ENCODE results near the gene EFNA2.

Gene EFNA2

DNA sequence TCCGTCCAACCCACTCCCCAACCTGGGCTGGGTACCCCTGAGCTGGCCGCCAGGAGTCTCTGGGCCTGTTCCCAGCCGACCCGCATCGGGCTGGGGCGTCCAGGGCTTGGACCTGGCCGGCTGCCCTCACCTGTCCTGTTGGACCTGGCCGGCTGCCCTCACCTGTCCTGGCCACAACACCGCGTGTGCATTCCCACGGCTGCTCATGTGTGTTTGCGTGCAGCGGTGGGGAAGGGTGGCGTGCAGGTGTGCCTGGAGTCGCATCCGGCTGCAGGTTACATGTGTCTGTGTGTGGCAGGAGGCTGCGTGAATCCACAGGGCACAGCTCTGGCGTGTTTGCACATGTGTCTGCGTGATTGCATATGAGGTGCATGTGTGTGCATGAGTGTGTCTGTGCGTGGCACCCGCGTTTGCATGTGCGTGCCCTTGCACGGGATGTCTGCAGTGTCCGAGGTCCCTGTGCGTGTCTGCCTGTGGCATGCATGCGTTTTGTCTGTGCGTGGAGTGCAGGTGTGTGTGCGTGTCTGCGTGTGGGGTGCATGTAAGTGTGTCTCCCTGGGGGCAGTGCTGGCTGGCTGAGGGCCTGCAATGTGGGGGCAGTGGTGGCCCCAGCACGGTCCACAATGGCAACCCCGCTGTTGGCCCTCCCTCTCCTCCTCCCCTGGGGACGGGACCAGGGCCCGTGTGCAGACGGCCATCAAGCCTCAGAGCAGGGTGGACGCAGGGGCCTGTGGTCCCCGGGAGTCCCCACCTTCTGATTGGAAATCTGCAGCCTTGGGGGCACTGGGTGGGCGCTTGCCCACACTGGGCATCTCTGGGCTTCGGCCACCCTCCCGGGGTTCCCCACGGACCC is 3.4 kb downstream of the EFNA2 start:
- Histone ChIP-seq H3K4me3 (ENCODE audit: low read depth, low read length) (no peak overlapping the region), H3K27ac (no peak overlapping the region), H3K36me3 (replicated peaks) (no peaks in the 10 kb centered on the region), H3K27me3 (replicated peaks) (peaks cover 47% of the 10 kb centered on the region)
- TF ChIP-seq, protein P1, sequence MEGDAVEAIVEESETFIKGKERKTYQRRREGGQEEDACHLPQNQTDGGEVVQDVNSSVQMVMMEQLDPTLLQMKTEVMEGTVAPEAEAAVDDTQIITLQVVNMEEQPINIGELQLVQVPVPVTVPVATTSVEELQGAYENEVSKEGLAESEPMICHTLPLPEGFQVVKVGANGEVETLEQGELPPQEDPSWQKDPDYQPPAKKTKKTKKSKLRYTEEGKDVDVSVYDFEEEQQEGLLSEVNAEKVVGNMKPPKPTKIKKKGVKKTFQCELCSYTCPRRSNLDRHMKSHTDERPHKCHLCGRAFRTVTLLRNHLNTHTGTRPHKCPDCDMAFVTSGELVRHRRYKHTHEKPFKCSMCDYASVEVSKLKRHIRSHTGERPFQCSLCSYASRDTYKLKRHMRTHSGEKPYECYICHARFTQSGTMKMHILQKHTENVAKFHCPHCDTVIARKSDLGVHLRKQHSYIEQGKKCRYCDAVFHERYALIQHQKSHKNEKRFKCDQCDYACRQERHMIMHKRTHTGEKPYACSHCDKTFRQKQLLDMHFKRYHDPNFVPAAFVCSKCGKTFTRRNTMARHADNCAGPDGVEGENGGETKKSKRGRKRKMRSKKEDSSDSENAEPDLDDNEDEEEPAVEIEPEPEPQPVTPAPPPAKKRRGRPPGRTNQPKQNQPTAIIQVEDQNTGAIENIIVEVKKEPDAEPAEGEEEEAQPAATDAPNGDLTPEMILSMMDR (IDR thresholded peaks at IDR 0.05; ENCODE audit: low read depth, low read length, missing control alignments), result no peak
- DNase-seq, result no peak
- in situ Hi-C loops (cut with HindIII; ENCODE audit: low pct_ligation_motif_present, low sequenced_read_pairs), result loop anchor here (10.0 kb wide), 1 partner anchor 86 kb away; no protein-coding TSS in a partner anchor

GRCh38 chr19:1289686-1290025 is 4.0 kb downstream of the EFNA2 start:
- no peak for DNase-seq
- Histone ChIP-seq H3K36me3 (replicated peaks) (no peaks in the 10 kb centered on the region), H3K4me3 (ENCODE audit: low read depth, low read length) (no peak overlapping the region), H3K27ac (no peak overlapping the region), H3K27me3 (replicated peaks) (peaks cover 41% of the 10 kb centered on the region)
- TF ChIP-seq, protein P1 (IDR thresholded peaks at IDR 0.05; ENCODE audit: low read depth, low read length, missing control alignments), result no peak
- in situ Hi-C loops (cut with HindIII; ENCODE audit: low pct_ligation_motif_present, low sequenced_read_pairs), result loop anchor here (10.0 kb wide), 1 partner anchor 85 kb away; no protein-coding TSS in a partner anchor

- in situ Hi-C loops (cut with HindIII; ENCODE audit: low pct_ligation_motif_present, low sequenced_read_pairs), result no loop called here
- TF ChIP-seq, protein P1 (IDR thresholded peaks at IDR 0.05; ENCODE audit: low read depth, low read length, missing control alignments), result no peak
- H3K36me3 ChIP-seq (replicated peaks), result no peaks in the 10 kb centered on the region
- H3K27ac ChIP-seq, result no peak overlapping the region
- DNase-seq, result no peak
- no peak overlapping the region for H3K4me3 ChIP-seq (ENCODE audit: low read depth, low read length)
- H3K27me3 ChIP-seq (replicated peaks), result peaks cover 38% of the 10 kb centered on the region
Observed at GRCh38 chr19:1290196-1290702, 4.6 kb downstream of the EFNA2 start.

- peaks cover 35% of the 10 kb centered on the region for H3K27me3 ChIP-seq (replicated peaks)
- no peak for DNase-seq
- TF ChIP-seq, protein P1 (IDR thresholded peaks at IDR 0.05; ENCODE audit: low read depth, low read length, missing control alignments), result no peak
- no peak overlapping the region for H3K27ac ChIP-seq
- no peak overlapping the region for H3K4me3 ChIP-seq (ENCODE audit: low read depth, low read length)
- in situ Hi-C loops (cut with HindIII; ENCODE audit: low pct_ligation_motif_present, low sequenced_read_pairs), result no loop called here
- no peaks in the 10 kb centered on the region for H3K36me3 ChIP-seq (replicated peaks)
Observed at GRCh38 chr19:1290703-1291651, 5.3 kb downstream of the EFNA2 start.

GRCh38 chr19:1291761-1292418 is 6.2 kb downstream of the EFNA2 start:
- TF ChIP-seq, protein P1 (IDR thresholded peaks at IDR 0.05; ENCODE audit: low read depth, low read length, missing control alignments), result no peak
- in situ Hi-C loops (cut with HindIII; ENCODE audit: low pct_ligation_motif_present, low sequenced_read_pairs), result no loop called here
- peaks cover 28% of the 10 kb centered on the region for H3K27me3 ChIP-seq (replicated peaks)

More at GRCh38 chr19:1291761-1292418, 6.2 kb downstream of the EFNA2 start:
- no peak overlapping the region for H3K27ac ChIP-seq
- no peak overlapping the region for H3K4me3 ChIP-seq (ENCODE audit: low read depth, low read length)
- H3K36me3 ChIP-seq (replicated peaks), result no peaks in the 10 kb centered on the region
- no peak for DNase-seq
